Liver (tissue), 9 donors: Measurements from ENCODE around the gene RBM15B. TPM values are rescaled to one million over a fixed set of nuclear protein-coding genes. Genes with fewer than 3 reads are reported as not detected.
A peak's percentile ranks its signal among the peaks of the same experiment; 100 is the strongest.

ENCODE experiments used
- DNase-seq: peaks from one replicate; pipeline ENCODE4 v3.0.0-alpha.2; 2017; ENCODE audit warnings: low spot score
- H3K27ac ChIP-seq, 2 donors: one replicate each; pipeline ENCODE4 v1.7.0; 2013; ENCODE audit warnings: inconsistent platforms in 2 of 2, low read length in 2 of 2, control low read depth in 1 of 2, low read depth in 1 of 2, mild to moderate bottlenecking in 1 of 2
- H3K27me3 ChIP-seq, 4 donors: one replicate each; pipeline versions ENCODE4 v1.6.1 to v1.7.0; 2013; ENCODE audit warnings: low read length in 3 of 4, inconsistent platforms in 1 of 4, mild to moderate bottlenecking in 1 of 4, moderate library complexity in 1 of 4; ENCODE audit not compliant: control insufficient read depth in 4 of 4, insufficient read depth in 4 of 4
- H3K36me3 ChIP-seq, 4 donors: one replicate each; pipeline versions ENCODE4 v1.6.1 to v1.7.0; 2013; ENCODE audit warnings: low read length in 3 of 4, mild to moderate bottlenecking in 3 of 4, low read depth in 1 of 4, moderate library complexity in 1 of 4; ENCODE audit not compliant: control insufficient read depth in 4 of 4, insufficient read depth in 3 of 4
- H3K4me1 ChIP-seq, 4 donors: one replicate each; pipeline versions ENCODE4 v1.6.1 to v1.7.0; 2013; ENCODE audit warnings: low read length in 3 of 4, mild to moderate bottlenecking in 3 of 4, moderate library complexity in 1 of 4; ENCODE audit not compliant: control insufficient read depth in 4 of 4, insufficient read depth in 4 of 4
- H3K4me3 ChIP-seq, 3 donors: one replicate each; pipeline versions ENCODE4 v1.6.1 to v1.7.0; 2013; ENCODE audit warnings: low read length in 3 of 3, control low read depth in 1 of 3, low read depth in 1 of 3, mild to moderate bottlenecking in 1 of 3
- H3K9ac ChIP-seq, 2 donors: one replicate each; pipeline ENCODE4 v1.7.0; 2013; ENCODE audit warnings: low read length in 2 of 2, mild to moderate bottlenecking in 2 of 2, moderate library complexity in 2 of 2, control low read depth in 1 of 2, low read depth in 1 of 2
- H3K9me3 ChIP-seq, 4 donors: one replicate each; pipeline versions ENCODE4 v1.6.1 to v1.7.0; 2013; ENCODE audit warnings: low read length in 3 of 4; ENCODE audit not compliant: control insufficient read depth in 4 of 4
- EGR1 ChIP-seq, 2 donors: IDR thresholded peaks; 2 replicates each; pipeline ENCODE4 v1.6.1; 2016 to 2018; ENCODE audit warnings: antibody characterized with exemption in 2 of 2, low read depth in 2 of 2
- FOXA1 ChIP-seq: IDR thresholded peaks from 2 replicates; pipeline ENCODE4 v1.6.1; 2016; ENCODE audit warnings: antibody characterized with exemption
- FOXA2 ChIP-seq: IDR thresholded peaks from 2 replicates; pipeline ENCODE4 v1.6.1; 2016; ENCODE audit warnings: antibody characterized with exemption
- GABPA ChIP-seq, 2 donors: IDR thresholded peaks in 1 of 2; conservative IDR thresholded peaks in 1 of 2; 2 replicates each; pipeline ENCODE4 v1.6.1; 2016; ENCODE audit warnings: antibody characterized with exemption in 2 of 2, mild to moderate bottlenecking in 1 of 2, moderate library complexity in 1 of 2
- HNF4A ChIP-seq, 2 donors: conservative IDR thresholded peaks; 2 replicates each; pipeline ENCODE4 v1.6.1; 2016; ENCODE audit warnings: antibody characterized with exemption in 2 of 2, mild to moderate bottlenecking in 2 of 2
- HNF4G ChIP-seq: IDR thresholded peaks from 2 replicates; pipeline ENCODE4 v1.6.1; 2016; ENCODE audit warnings: antibody characterized with exemption
- JUND ChIP-seq, 2 donors: IDR thresholded peaks; 2 replicates each; pipeline ENCODE4 v1.6.1; 2016; ENCODE audit warnings: antibody characterized with exemption in 2 of 2
- NR2F2 ChIP-seq: IDR thresholded peaks from 2 replicates; pipeline ENCODE4 v1.6.1; 2016; ENCODE audit warnings: antibody characterized with exemption
- RAD21 ChIP-seq, 2 donors: IDR thresholded peaks; 2 replicates each; pipeline ENCODE4 v1.6.1; 2016; ENCODE audit warnings: antibody characterized with exemption in 2 of 2, mild to moderate bottlenecking in 2 of 2
- RXRA ChIP-seq, 2 donors: IDR thresholded peaks; 2 replicates each; pipeline ENCODE4 v1.6.1; 2017 to 2018; ENCODE audit warnings: antibody characterized with exemption in 2 of 2, mild to moderate bottlenecking in 1 of 2
- SP1 ChIP-seq: IDR thresholded peaks from 2 replicates; pipeline ENCODE4 v1.6.1; 2018; ENCODE audit warnings: antibody characterized with exemption, mild to moderate bottlenecking
- TAF1 ChIP-seq: conservative IDR thresholded peaks from 2 replicates; pipeline ENCODE4 v1.6.1; 2016; ENCODE audit warnings: antibody characterized with exemption, mild to moderate bottlenecking
- YY1 ChIP-seq: IDR thresholded peaks from 2 replicates; pipeline ENCODE4 v1.6.1; 2016; ENCODE audit warnings: antibody characterized with exemption, mild to moderate bottlenecking
- WGBS: extraction: QIAGEN DNeasy Blood & Tissue Kit; methylation state at CpG from one replicate; pipeline ENCODE4 v1.1.7; 2013; 5-methylcytosine and 5-hydroxymethylcytosine counted together
- polyA plus RNA-seq, 2 donors: library from polyadenylated mRNA; stranded (reverse) in 1 of 2; unstranded in 1 of 2; fragments of 200-250 nt in 1 of 2; fragments of >200 nt in 1 of 2; fragmentation: Nextera tagmentation in 1 of 2; extraction: Ambion mirVana in 1 of 2; gene quantifications; one replicate each; pipeline versions ENCODE4 v1.2.1 to v1.2.3, GENCODE V29; 2013 to 2015
- total RNA-seq, 2 donors: library from RNA; depleted of rRNA; stranded (reverse); fragments of >200 nt; gene quantifications; one replicate each; pipeline ENCODE4 v1.2.3, GENCODE V29; 2014
- TF ChIP-seq, protein P1 (sequence below): fragments of 150-350 bp; IDR thresholded peaks from 2 replicates; pipeline ENCODE4 v1.5.1; 2017; ENCODE audit warnings: improper control_type of control experiment, low read depth, low read length; ENCODE audit not compliant: missing input control
- TF ChIP-seq, protein P2 (sequence below): IDR thresholded peaks from 2 replicates; pipeline ENCODE4 v1.6.1; 2016; ENCODE audit warnings: antibody characterized with exemption
- TF ChIP-seq, protein P3 (sequence below): IDR thresholded peaks from 2 replicates; pipeline ENCODE4 v1.6.1; 2016; ENCODE audit warnings: antibody characterized with exemption
- TF ChIP-seq, protein P4 (sequence below): IDR thresholded peaks from 2 replicates; pipeline ENCODE4 v1.6.1; 2016; ENCODE audit warnings: antibody characterized with exemption
- donor health status: healthy.
- donor health status: healthy.
- donor health status: healthy.
- donor health status: healthy.
- donor health status: healthy.

The RBM15B gene, protein sequence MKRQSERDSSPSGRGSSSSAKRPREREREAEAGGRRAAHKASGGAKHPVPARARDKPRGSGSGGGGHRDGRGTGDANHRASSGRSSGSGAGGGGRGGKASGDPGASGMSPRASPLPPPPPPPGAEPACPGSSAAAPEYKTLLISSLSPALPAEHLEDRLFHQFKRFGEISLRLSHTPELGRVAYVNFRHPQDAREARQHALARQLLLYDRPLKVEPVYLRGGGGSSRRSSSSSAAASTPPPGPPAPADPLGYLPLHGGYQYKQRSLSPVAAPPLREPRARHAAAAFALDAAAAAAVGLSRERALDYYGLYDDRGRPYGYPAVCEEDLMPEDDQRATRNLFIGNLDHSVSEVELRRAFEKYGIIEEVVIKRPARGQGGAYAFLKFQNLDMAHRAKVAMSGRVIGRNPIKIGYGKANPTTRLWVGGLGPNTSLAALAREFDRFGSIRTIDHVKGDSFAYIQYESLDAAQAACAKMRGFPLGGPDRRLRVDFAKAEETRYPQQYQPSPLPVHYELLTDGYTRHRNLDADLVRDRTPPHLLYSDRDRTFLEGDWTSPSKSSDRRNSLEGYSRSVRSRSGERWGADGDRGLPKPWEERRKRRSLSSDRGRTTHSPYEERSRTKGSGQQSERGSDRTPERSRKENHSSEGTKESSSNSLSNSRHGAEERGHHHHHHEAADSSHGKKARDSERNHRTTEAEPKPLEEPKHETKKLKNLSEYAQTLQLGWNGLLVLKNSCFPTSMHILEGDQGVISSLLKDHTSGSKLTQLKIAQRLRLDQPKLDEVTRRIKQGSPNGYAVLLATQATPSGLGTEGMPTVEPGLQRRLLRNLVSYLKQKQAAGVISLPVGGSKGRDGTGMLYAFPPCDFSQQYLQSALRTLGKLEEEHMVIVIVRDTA
- total RNA-seq: 10 to 100 TPM; 12.2 to 14.8 TPM
- polyA plus RNA-seq: 1 to 10 TPM; 2.3 to 7.9 TPM

DNA sequence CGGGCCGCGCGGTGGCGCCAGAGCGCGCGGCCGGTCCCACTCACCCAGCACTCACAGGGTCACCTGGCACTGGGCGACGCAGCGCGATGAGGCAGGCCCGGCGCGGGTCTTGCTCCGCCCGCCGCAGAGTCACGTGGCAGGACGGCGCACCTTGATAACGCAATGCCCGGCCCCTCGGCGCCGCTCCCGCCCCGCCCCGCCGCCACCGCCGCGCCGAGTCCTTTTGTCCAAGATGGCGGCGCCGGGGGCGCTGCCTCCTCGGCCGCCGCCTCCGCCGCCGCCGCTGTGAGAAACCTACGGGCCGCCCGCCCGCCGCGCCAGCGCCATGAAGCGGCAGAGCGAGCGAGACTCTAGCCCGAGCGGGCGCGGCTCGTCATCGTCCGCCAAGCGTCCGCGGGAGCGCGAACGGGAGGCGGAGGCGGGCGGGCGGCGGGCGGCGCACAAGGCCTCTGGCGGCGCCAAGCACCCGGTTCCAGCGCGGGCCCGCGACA lies at the start of gene RBM15B:
Gene RBM15B (plus strand): TSS at position 211 of the 491 bp plus-strand sequence. CDS start 115 bp downstream, at position 326.
- peak; percentile 96 for DNase-seq
- peak; percentile 47 for TF ChIP-seq YY1
- no peak for TF ChIP-seq RXRA (IDR thresholded peaks at IDR 0.05)
- TF ChIP-seq SP1: peak; percentile 72
- TF ChIP-seq, protein P1, sequence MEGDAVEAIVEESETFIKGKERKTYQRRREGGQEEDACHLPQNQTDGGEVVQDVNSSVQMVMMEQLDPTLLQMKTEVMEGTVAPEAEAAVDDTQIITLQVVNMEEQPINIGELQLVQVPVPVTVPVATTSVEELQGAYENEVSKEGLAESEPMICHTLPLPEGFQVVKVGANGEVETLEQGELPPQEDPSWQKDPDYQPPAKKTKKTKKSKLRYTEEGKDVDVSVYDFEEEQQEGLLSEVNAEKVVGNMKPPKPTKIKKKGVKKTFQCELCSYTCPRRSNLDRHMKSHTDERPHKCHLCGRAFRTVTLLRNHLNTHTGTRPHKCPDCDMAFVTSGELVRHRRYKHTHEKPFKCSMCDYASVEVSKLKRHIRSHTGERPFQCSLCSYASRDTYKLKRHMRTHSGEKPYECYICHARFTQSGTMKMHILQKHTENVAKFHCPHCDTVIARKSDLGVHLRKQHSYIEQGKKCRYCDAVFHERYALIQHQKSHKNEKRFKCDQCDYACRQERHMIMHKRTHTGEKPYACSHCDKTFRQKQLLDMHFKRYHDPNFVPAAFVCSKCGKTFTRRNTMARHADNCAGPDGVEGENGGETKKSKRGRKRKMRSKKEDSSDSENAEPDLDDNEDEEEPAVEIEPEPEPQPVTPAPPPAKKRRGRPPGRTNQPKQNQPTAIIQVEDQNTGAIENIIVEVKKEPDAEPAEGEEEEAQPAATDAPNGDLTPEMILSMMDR: no peak
- peak; percentile 65 to 79 for TF ChIP-seq RAD21 (IDR thresholded peaks at IDR 0.05)
- no peak for TF ChIP-seq HNF4A (conservative IDR thresholded peaks at IDR 0.05)
- TF ChIP-seq, protein P2, sequence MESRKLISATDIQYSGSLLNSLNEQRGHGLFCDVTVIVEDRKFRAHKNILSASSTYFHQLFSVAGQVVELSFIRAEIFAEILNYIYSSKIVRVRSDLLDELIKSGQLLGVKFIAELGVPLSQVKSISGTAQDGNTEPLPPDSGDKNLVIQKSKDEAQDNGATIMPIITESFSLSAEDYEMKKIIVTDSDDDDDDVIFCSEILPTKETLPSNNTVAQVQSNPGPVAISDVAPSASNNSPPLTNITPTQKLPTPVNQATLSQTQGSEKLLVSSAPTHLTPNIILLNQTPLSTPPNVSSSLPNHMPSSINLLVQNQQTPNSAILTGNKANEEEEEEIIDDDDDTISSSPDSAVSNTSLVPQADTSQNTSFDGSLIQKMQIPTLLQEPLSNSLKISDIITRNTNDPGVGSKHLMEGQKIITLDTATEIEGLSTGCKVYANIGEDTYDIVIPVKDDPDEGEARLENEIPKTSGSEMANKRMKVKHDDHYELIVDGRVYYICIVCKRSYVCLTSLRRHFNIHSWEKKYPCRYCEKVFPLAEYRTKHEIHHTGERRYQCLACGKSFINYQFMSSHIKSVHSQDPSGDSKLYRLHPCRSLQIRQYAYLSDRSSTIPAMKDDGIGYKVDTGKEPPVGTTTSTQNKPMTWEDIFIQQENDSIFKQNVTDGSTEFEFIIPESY: no peak
- peak; percentile 7 for TF ChIP-seq FOXA2
- peak in 1 of 2 donors; percentile 69 for TF ChIP-seq GABPA (IDR thresholded peaks at IDR 0.05 in 1 of 2, conservative IDR thresholded peaks at IDR 0.05 in 1 of 2)
- Histone ChIP-seq H3K27ac (peak within 1 kb of the TSS; percentile 32 to 70), H3K9ac (peak within 1 kb of the TSS in 1 of 2 donors; percentile 64), H3K9me3 (no peaks in the 10 kb centered on the region), H3K36me3 (peaks cover 12 to 41% (median 24%) of the 10 kb centered on the region in 4 donors), H3K4me3 (peak within 1 kb of the TSS; percentile 44 to 83 (median 71)), H3K4me1 (peaks cover 13 to 72% (median 56%) of the 10 kb centered on the region in 4 donors), H3K27me3 (no peaks in the 10 kb centered on the region)
- under 1% methylated on average over 83 of the region's 83 CpGs for WGBS

DNA sequence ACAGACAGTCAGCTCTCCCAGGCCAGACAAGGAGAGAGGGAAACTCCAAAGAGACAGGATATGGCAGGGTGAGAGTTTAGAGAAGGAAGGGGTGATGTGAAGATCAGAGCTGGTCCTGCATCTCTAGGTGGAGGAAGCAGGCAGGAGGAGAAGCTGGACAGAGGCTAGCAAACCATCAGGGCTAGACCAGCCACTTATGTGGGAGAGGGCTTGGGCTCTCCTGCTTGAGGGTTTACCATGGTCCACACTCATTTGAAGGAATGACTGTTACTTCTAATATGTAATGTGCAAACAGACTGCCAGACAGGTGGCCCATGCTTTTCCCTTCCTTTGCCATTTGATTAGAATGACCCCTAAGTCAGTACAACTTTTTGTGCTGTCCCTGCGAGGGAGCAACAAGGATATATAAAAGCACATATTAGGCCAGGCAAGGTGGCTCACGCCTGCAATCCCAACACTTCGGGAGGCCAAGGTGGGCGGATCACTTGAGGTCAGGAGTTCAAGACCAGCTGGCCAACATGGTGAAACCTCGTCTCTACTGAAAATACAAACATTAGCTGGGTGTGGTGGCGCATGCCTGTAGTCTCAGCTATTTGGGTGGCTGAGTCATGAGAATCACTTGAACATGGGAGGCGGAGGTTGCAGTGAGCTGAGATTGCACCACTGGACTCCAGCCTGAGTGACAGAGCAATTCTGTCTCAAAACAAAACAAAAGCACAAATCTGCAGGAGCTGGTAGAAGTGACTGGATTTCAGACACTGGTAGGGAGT lies 47.0 kb upstream of the RBM15B start:
- 74% methylated on average over 7 of the region's 7 CpGs for WGBS
- no peaks in the 10 kb centered on the region for H3K27me3 ChIP-seq
- H3K9me3 ChIP-seq: no peaks in the 10 kb centered on the region
- no peak overlapping the region for H3K27ac ChIP-seq
- no peak overlapping the region for H3K9ac ChIP-seq
- no peaks in the 10 kb centered on the region for H3K36me3 ChIP-seq
- H3K4me1 ChIP-seq: no peaks in the 10 kb centered on the region
- DNase-seq: peak; percentile 27
- H3K4me3 ChIP-seq: no peak overlapping the region
- TF ChIP-seq TAF1 (no peak), FOXA2 (no peak), NR2F2 (no peak), RAD21 (IDR thresholded peaks at IDR 0.05) (no peak), EGR1 (IDR thresholded peaks at IDR 0.05; ENCODE audit: low read depth in 2 of 2) (no peak), JUND (IDR thresholded peaks at IDR 0.05) (no peak), FOXA1 (no peak), RXRA (IDR thresholded peaks at IDR 0.05) (no peak), HNF4G (no peak)
- TF ChIP-seq, protein P3, sequence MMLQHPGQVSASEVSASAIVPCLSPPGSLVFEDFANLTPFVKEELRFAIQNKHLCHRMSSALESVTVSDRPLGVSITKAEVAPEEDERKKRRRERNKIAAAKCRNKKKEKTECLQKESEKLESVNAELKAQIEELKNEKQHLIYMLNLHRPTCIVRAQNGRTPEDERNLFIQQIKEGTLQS: no peak
- TF ChIP-seq, protein P2: no peak
- TF ChIP-seq, protein P4, sequence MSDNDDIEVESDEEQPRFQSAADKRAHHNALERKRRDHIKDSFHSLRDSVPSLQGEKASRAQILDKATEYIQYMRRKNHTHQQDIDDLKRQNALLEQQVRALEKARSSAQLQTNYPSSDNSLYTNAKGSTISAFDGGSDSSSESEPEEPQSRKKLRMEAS: no peak
- TF ChIP-seq, protein P1: no peak
